Dedifferentiated amniotic fluid mesenchymal stem cell (primary cell): ENCODE results near the gene CASK.
"Not testable (repeated sequence)": the region's sequence is repeated elsewhere in the genome, so short reads cannot be mapped to it uniquely, and the experiment has no call there.

ENCODE experiments used
- DNase-seq: peaks from one replicate; pipeline ENCODE4 v3.0.0-alpha.2; 2016; ENCODE audit errors: extremely low spot score

CASK gene

DNA sequence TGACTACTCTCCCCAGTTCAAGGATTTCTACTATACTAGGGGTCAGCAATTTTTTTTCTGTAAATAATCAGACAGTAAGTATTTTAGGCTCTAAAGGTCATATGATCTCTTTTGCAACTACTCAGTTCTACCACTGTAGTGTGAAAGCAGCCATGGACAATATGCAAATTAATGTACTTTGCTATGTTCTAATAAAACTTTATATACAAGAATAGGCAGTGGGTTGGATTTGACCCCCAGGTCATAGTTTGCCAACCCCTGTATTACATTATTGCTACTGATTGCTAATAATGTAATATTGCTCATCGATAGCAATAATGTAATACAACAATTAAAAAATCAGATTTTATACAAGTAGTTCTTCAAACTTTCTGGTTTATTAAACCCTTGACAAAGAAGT is 293.8 kb downstream of the CASK start:
- DNase-seq, result no peak

DNA sequence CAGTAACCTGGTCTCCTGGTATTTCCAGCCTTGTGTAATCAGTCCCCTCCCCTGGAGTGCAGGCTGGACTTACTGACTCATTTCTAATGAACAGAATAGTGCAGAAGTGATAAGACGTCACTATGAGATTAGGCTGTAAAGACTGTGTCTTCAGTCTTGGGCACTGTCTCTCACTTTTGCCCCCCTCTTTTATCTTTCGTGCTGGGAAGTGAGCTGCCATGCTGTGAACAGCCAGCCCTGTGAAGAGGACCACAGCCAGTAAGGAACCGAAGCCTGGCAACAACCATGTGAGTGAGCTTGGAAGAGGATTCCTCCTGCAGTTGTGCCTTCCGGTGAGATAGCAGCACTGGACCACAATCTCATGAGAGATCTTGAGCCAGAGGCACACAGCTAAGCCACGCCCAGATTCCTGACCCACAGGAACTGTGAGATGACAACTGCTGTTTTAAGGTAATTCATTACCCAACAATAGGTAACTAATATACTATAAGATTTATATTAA is 302.1 kb downstream of the CASK start:
- DNase-seq, result no peak

DNA sequence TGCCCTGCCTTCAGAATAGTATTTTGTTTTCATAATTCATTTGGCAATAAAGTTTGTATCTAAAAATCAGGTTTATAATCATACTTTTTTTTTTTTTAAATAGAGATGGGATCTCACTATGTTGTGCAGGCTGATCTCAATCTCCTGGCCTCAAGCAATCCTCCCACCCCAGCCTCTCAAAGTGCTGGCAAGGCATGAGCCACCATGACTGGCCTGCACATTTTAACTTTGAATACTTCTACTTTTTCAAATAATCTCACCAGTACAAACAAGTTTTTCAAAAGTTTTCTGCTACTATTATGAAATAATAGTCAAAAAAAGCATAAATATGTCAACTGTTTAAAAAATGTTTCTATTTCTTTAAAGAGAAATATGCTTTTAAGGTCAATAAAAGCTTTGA is 304.1 kb downstream of the CASK start:
- DNase-seq, result no peak

DNA sequence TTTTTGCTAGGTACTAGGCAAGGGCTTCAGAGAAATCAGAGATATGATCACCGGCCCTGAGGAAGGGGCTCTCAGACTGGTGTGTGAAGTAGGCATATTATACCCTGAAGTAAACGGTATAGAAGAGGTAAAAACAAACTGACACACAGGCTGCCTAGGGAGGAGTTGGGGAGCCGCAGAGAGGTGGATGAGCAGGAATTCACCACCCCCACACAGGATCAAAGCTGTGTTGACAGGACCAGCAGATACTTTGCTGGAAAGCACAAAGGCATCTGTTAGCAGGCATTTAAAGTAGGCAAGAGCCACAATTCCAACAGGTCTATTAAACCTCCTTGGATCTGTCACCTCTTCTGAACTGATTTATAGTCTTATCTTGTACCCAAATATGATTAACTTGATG is 306.4 kb downstream of the CASK start:
- no peak for DNase-seq

DNA sequence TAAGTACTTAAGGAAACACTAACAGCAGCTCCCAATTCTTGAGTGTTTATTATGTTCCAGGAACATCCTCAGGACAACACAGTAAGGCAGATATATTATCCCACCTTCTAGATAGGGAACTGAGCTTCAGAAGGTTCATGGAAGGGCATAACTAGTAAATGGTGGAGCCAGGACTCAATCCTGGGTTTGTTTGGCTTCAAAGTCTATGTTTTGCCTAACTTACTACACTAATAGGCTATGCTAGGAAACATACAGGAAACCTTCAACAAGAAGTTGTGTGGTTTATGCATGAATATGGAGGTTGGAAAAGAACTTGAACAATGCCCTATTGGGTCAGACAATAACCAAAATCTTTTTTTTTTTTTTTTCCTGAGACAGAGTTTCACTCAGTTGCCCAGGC is 307.1 kb downstream of the CASK start:
- no peak for DNase-seq

DNA sequence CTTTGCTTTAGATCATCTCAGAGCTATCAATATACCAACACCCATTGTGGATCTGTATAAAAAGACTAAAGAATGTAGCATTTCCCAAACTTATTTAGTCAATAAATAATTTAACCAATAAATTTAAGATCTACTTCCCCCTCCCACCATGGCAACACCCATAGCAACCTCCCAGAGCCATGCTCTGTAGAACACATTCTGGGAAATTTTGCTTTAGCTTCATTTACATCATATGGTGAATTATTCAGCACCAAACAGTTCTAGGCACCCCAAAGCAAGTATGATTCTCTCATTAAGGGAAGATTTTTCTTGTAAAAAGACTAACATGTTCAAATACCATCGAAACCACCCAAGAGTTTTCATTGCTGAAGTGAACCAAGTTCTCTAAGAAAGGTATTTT is 315.1 kb downstream of the CASK start:
- no peak for DNase-seq

DNA sequence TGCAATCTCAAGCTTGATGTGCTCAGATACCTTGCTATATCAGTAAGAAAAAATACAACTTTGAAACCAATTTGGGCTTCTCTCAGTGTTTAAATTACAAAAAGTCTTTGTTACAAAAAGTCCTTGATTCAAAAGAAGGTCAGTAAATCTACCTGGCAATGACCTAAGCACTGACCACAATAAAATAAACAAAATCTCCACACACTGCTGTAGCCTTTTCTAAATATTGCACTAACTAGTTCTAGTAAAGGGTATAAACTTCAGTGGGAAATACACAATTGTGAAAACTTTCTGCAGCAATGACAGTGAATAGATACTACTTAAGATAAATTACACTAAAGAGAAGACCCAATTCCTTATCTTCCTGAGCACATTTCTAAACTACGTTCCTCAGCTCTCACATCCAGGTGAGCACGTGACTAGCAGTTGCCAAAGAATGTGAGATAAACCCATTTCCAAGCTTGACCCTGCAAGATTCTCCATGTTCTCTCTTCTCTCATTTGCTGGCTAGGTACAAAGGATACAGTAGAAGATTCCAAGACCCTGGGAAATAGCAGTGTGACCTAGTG is 316.0 kb downstream of the CASK start:
- DNase-seq, result no peak

DNA sequence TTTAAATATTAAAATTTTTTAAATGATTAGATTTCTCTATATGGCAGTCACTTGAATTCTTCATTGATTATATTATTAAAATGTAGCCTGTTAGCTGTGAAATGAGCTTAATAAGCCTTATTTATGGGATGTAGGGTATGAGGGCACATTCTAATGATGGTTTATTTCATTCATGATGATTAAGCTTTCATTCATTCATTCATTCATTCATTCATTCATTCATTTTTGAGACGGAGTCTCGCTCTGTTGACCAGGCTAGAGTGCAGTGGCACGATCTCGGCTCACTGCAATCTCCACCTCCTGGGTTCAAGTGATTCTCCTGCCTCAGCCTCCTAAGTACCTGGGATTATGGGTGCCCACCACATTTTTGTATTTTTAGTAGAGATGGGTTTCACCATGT is 317.3 kb downstream of the CASK start:
- DNase-seq, result not testable (repeated sequence)

DNA sequence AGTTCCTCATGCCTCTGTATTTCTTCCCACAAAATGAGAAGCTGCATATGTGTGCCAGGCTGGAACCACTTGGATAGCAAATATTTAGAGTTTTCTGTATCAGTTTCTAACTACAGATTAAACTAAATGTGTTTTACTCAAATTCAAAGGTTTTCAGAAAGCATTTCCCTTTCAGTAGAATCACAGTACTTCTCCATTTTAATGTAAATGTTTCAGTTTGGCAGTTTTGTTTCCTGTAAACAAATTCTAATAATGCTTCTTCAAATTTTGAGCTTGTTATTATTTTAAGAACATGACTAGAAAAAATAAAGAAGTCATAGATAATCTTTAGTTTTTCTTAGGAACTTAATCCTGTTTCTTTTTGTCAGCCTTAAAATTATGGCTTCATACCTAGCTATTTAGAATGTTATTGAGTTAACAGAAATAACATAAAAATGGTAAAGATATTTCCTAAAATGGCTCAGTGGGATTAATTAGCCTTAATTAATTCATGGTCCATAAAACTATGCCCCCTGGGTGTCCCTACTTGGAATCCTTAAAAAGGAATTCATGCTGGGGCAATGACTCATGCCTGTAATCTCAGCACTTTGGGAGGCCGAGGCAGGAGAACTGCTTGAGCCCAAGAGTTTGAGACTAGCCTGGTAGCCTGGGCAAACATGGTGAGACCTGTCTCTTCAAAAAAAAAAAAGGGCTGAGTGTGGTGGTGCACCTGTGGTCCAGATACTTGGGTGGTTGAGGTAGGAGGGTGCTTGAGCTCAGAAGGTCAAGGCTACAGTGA is 318.4 kb downstream of the CASK start:
- no peak for DNase-seq

DNA sequence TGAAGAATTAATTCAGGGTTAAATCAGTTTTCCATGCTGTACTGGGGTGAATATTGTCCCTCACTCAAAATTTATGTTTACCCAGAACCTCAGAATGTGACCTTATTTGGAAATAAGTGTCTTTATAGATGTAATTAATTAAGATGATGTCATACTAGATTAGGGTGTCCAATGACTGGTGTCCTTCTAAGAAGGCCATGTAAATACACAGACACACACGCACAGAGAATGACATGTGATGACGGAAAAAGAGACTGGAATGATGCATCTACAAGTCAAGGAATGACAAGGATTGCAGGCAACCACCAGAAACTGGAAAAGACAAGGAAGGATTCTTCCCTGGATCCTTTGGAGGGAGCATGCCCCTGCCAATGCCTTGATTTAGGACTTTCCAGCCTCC is 319.2 kb downstream of the CASK start:
- no peak for DNase-seq

DNA sequence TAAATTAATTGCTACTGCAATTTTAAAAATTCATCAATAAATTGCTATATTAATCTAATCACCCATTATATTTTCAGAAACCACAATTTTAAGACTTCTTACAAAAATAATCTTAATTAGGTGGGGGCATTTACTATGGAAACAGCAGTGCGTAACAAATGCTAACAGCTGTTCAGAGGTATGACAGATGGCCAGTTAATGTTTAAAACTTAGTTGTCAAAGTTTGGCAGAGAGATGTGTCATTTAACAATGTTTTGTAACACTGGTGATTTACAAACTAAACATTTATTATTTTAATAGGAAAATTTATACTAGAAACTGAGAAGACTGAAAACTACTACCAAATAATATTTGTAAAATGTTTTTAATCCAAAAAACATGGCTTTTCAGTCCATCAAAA is 319.8 kb downstream of the CASK start:
- DNase-seq, result no peak

DNA sequence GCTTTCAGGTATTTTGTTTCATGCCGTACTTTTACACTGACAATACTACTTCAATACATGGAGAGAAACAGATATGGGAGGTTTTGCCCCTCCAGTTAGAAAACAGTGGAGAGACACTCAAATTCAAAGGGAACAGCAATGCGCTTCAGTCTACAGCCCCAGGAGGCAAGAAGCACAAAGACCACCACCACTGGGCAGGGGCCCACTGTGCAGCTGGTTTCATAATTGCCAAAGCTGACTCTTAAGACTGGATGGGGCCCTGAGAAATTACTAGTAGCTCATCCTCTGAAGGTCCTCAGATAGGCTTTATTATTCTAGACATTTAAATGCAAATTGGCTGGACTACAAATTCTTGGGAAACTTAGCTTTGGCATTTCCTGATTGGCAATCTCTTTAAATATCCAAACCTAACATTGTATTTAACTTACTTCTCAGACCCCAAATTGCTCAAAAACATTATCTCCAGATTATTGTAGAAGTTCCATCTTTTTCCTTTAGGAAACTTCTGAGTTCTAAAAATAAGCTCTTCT is 320.5 kb downstream of the CASK start:
- no peak for DNase-seq

DNA sequence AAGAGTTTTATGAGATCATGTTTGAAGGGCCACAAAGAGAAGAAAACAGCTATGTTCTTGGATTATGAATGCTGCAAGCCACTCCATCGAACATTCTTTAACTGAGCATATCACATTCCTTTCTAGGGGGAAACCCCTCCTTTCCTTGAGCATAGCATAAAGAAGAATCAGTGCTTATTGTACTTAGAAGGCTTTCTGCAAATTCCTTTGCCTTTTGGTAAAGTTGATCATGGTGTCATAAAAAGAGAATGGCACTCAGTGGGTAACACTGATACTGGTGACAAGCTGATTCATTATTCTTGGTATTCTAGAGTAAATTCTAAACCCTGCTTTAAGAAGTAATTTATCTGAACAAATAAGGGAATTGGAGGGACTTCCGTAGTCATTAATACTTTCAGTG is 323.1 kb downstream of the CASK start:
- peak; percentile 55 for DNase-seq

DNA sequence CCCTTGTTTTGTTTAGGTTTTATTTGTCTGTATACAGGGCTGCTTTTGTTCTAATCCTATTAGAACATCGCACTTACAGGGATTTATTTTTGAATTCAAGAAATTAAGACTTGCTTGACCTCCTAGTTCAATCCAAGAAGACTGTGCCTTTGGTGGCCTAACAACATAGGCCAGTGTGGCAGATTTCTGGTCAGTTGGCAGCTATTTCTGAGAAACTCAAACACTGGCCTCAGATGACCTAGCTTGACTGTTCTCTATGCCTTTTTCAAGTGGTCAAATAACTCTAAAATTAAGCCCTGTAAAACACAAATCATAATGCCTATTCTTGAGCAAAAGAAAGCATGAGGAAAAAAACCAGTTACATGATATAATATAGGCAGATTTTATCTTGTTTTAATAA is 323.8 kb downstream of the CASK start:
- no peak for DNase-seq

DNA sequence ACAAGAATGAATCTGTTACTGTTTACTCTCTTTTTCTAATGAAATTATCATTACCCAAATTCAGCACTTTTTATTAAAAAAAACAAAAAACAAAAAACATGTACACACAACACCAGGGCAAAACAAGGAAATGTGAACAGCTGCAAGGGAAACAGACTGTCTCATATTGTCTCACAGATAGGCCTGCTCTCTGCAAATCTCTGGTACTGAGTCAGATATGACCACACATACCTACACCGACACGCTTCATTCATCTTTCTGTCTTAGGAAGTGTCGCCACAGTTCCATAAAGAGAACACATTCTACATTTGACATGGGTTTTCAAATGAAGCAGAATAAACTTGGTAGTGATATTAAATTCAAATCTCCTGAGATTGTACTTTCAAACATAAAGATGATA is 326.8 kb downstream of the CASK start:
- DNase-seq, result no peak

DNA sequence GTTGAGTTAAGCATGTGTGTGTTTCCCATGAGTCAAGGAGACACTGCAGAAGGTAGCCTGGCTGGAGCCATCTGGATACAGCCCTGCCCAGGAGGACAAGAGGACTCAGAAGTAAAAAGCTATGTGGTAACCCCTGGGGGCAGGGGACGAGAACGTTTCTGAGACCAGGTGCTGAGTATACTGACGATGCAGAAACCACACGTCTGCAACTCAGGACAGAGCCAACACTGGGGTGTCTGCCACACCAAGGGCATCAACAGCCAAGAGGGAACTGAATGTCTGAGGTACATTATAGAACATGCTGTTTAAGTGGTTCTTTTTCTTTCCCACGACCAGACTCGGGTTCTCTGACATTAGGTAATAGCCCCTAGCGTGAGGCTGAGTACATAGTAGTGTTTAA is 328.7 kb downstream of the CASK start:
- no peak for DNase-seq

DNA sequence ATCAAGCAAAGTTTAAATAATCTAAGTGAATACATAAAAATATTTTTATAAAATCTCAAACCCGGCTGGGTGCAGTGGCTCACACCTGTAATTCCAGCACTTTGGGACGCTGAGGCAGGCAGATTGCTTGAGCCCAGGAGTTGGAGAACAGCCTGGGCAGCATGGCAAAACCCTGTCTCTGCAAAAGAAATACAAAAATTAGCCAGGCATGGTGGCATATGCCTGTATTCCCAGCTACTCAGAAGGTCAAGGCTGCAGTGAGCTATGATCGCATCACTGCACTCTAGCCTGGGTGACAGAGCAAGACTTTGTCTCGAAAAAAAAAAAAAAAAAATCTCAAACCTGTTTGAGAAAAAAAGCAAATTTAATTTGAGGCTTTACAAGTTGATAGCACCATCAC is 331.4 kb downstream of the CASK start:
- no peak for DNase-seq

DNA sequence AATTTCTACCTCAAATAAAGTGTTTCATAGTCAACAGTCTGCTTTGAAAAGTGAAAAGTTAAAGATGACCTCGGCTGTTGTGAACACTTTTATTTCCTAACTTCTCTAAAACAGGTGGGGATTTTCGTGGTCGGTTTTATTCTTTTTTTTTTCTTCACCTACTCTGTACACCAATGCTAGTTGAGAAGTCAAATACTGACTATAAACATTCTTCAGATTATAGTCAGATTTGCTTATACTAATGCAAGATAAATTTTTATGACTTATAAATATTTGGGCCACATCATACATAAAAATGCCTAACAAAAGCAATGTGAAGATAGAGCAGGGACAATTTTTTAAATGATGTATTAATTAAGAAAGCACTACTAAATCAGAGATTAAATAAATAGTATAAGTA is 332.7 kb downstream of the CASK start:
- DNase-seq, result no peak

DNA sequence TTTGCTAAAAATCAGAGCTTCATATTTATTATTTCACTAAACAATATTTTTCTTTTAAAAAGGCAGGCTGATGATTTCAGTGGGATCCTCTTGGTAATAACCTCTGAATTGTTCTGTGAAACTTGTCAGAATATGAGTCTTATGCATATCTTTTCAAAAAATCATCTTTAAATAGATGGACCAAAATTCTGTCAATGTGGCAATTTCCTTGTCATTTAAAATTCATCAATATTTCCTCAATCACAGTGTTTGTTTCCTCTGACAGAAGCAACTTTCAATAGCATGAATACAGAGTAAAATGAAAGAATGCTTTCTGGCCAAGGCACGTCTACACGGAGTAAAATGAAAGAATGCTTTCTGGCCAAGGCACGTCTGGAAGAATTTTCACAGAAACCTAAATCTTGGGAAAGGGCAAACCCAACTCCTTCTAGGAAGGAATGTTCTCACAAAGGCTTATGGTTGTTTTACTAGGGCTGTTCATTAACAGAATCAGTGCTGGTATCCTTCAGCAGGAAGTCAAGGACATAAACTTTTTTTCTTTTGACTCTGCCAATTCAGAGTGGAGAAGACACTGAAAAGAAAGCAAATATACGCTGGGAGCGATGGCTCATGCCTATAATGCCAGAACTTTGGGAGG is 333.6 kb downstream of the CASK start:
- DNase-seq, result peak; percentile 17

DNA sequence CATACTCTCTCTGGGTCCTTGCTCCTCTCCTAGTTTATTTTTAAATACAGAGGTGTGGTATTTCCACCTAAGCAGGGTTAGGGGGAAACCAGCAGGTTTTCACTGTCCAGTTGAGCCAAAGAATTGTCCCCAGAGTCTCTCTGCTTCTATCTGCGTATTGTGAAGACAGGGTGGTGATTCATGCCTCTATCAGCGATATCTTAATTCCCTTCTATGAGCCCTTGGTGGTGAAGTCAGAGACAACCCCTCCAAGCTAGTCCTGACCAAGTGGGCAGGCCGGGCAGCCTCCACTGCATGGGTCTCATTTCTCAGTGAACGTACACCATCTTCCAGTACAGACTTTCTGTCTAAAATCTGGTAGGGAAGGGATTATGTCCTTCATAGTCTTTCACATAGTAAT is 335.1 kb downstream of the CASK start:
- no peak for DNase-seq

DNA sequence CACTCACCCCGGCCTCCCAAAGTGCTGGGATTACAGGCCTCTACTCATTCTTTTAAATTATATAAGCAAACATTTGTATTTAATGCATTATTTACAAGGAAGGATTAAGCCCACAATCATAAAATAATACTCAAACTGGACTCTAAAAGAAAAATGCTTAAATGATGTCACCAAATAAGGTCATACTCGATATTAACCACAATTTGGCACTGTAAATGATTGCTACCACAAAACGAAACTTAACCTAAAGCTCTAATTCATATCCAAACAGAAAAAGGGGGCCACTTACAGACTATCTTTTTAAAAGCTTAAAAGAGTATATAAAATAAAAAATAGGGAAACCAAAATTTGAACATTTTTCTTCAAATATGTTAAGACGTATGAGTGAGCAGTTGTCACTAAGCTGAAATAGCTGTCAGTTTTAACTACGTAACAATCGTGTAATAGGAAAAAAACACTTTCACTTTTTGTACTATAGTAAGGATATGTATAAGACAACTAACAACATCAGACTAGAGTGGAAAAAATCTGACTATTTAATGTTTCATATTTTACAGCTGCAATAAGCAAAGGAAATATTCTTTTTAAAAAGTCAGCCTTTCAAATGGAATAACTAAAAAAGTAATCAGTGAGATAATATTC is 342.8 kb downstream of the CASK start:
- no peak for DNase-seq

DNA sequence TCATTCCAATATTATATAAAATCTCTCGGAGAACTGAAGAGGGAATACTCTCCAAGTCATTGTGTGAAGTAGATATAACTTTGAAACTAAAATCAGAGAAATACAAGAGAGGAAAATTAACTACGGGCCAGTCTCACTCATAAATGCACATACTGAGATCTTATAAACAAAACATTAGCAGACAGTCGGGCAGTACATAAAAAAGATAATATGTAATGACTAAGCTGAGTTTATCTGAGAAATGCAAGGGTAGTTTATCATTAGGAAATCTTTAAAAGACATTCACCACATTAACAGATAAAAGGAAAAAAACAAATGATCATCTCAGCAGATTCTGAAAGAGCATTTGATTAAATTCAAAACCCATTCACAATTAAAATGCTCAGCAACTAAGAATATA is 359.5 kb downstream of the CASK start:
- no peak for DNase-seq

DNA sequence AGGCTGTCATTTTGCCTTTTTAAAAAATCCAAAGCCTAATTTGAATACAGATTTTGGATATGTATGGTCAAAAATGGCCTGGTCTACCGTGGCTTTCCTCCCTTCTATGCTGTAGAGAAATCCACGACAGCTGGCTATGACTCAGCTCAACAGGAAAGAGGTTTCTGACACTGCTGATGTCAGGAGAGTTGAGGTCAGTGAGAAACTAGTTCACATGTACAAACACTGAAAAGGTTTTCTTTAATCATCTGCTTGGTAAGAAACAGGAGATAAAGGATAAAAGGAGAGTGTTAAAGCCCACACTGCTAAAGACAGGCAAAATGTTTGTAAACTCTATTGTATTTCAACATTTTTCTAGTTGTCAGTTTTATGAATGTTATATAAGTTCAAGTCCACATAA is 362.3 kb downstream of the CASK start:
- DNase-seq, result peak; percentile 45
